ENCODE data around the gene HMGN5.

HMGN5 gene

DNA sequence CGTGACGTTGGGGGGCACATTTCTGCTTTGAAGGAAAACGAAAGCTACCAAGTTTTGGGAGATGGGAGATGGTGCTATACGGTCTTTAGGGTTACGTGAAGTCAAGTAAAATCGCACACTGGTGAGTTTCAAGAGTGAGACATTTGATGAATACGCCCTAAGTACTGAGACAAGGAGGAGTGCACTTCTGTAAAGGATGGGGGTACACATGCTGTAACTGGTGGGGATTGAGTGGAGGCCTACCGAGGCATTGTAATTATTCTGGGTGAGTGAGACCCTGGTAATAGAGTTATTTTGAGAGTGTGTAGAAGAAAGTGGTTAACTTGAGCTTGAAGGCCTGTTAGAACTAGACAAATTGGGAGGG lies 725 bp upstream of the HMGN5 start:
- Histone ChIP-seq H4K20me1 (ENCODE audit: insufficient read depth, low read length) (no peaks in the 10 kb centered on the region; the same call in 1 of the 2 replicates), H3K27ac (ENCODE audit: low read length) (peak overlapping the region; percentile 97), H3K4me1 (ENCODE audit: insufficient read depth, low read length) (peaks cover 31% of the 10 kb centered on the region), H3K27me3 (ENCODE audit: insufficient read depth, low read length, poor library complexity) (no peaks in the 10 kb centered on the region), H3K36me3 (ENCODE audit: insufficient read depth, low read length) (no peaks in the 10 kb centered on the region; the same call in 1 of the 2 replicates), H2AFZ (ENCODE audit: low read depth, low read length) (peak overlapping the region; percentile 64), H3K9me3 (ENCODE audit: insufficient read depth, low read length, severe bottlenecking) (no peaks in the 10 kb centered on the region), H3K9ac (ENCODE audit: low read depth, low read length) (peak overlapping the region; percentile 72), H3K79me2 (ENCODE audit: insufficient read depth, low read length) (peaks cover 61% of the 10 kb centered on the region), H3K4me3 (ENCODE audit: low read depth in 1 of 2, low read length in 2 of 2) (peak overlapping the region; percentile 52 to 78), H3K4me2 (ENCODE audit: insufficient read depth, low read length) (peak overlapping the region; percentile 83)
- no peak for TF ChIP-seq EZH2 (IDR thresholded peaks at IDR 0.05; ENCODE audit: borderline replicate concordance, low read depth, low read length, severe bottlenecking)
- TF ChIP-seq, protein P1, sequence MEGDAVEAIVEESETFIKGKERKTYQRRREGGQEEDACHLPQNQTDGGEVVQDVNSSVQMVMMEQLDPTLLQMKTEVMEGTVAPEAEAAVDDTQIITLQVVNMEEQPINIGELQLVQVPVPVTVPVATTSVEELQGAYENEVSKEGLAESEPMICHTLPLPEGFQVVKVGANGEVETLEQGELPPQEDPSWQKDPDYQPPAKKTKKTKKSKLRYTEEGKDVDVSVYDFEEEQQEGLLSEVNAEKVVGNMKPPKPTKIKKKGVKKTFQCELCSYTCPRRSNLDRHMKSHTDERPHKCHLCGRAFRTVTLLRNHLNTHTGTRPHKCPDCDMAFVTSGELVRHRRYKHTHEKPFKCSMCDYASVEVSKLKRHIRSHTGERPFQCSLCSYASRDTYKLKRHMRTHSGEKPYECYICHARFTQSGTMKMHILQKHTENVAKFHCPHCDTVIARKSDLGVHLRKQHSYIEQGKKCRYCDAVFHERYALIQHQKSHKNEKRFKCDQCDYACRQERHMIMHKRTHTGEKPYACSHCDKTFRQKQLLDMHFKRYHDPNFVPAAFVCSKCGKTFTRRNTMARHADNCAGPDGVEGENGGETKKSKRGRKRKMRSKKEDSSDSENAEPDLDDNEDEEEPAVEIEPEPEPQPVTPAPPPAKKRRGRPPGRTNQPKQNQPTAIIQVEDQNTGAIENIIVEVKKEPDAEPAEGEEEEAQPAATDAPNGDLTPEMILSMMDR (IDR thresholded peaks at IDR 0.05; ENCODE audit: borderline replicate concordance, extremely low read depth, low read length, poor library complexity, severe bottlenecking): no peak
- DNase-seq (peak; percentile 7), ATAC-seq (ENCODE audit: insufficient read depth, low read depth) (peak; percentile 34)

DNA sequence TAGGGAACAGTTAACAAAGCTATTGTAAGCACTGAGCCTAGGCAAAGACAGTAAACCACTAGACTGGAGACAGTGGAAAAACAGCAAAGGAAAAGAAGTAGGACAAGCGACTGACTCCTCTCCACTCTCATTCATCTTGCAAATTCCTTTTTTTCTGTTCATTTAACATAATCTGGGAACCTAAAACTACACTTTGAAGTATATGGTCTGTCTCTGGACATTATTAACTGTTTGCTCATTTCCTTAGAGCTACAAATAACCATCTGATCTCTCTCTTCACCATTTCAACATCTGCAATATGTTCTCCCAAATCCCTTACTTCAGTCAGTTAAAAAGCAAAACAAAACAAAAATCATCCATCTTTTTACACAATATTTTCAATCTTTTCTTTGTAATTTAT lies 642 bp downstream of the HMGN5 start:
- Histone ChIP-seq H2AFZ (ENCODE audit: low read depth, low read length) (peak overlapping the region; percentile 86), H3K9ac (ENCODE audit: low read depth, low read length) (peak overlapping the region; percentile 72), H3K79me2 (ENCODE audit: insufficient read depth, low read length) (peaks cover 48% of the 10 kb centered on the region), H3K36me3 (ENCODE audit: insufficient read depth, low read length) (no peaks in the 10 kb centered on the region; the same call in 1 of the 2 replicates), H3K4me3 (ENCODE audit: low read depth in 1 of 2, low read length in 2 of 2) (peak overlapping the region; percentile 52 to 78; a peak in 3 of 4 replicates), H3K4me1 (ENCODE audit: insufficient read depth, low read length) (peaks cover 28% of the 10 kb centered on the region), H4K20me1 (ENCODE audit: insufficient read depth, low read length) (no peaks in the 10 kb centered on the region), H3K27ac (ENCODE audit: low read length) (peak overlapping the region; percentile 97), H3K9me3 (ENCODE audit: insufficient read depth, low read length, severe bottlenecking) (no peaks in the 10 kb centered on the region), H3K27me3 (ENCODE audit: insufficient read depth, low read length, poor library complexity) (no peaks in the 10 kb centered on the region), H3K4me2 (ENCODE audit: insufficient read depth, low read length) (peak overlapping the region; percentile 83)
- ATAC-seq (ENCODE audit: insufficient read depth, low read depth) (no peak), DNase-seq (no peak)
- no peak for TF ChIP-seq EZH2 (IDR thresholded peaks at IDR 0.05; ENCODE audit: borderline replicate concordance, low read depth, low read length, severe bottlenecking)
- TF ChIP-seq, protein P1 (IDR thresholded peaks at IDR 0.05; ENCODE audit: borderline replicate concordance, extremely low read depth, low read length, poor library complexity, severe bottlenecking): no peak

DNA sequence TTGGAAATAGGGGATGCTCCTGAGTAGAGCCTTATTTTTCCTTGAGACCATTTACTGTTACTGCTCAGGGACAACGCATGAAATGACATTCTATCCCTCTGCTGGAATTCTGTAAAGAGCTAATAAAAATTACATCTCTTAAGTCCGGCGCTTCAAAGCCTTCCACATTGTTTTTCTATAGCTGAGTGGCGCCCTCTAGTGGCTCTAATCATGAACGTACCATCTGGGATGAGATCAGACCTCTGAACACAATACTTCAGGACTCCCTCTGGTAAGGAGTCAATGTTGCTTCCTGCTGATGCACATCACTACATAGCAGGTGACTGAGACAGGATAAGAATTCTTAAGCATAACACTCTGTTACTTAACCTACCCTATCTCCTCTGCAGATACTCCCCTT lies 6.0 kb downstream of the HMGN5 start:
- no peak overlapping the region for H3K4me3 ChIP-seq (ENCODE audit: low read depth in 1 of 2, low read length in 2 of 2)
- H3K27ac ChIP-seq (ENCODE audit: low read length): no peak overlapping the region
- TF ChIP-seq, protein P1 (IDR thresholded peaks at IDR 0.05; ENCODE audit: borderline replicate concordance, extremely low read depth, low read length, poor library complexity, severe bottlenecking): peak; percentile 71
- no peak for TF ChIP-seq EZH2 (IDR thresholded peaks at IDR 0.05; ENCODE audit: borderline replicate concordance, low read depth, low read length, severe bottlenecking)
- H3K4me1 ChIP-seq (ENCODE audit: insufficient read depth, low read length): peaks cover 1% of the 10 kb centered on the region; the same call in 1 of the 2 replicates
- ATAC-seq (ENCODE audit: insufficient read depth, low read depth): peak; percentile 82
- no peak overlapping the region for H3K9ac ChIP-seq (ENCODE audit: low read depth, low read length)
- no peaks in the 10 kb centered on the region for H3K27me3 ChIP-seq (ENCODE audit: insufficient read depth, low read length, poor library complexity)
- H3K36me3 ChIP-seq (ENCODE audit: insufficient read depth, low read length): no peaks in the 10 kb centered on the region
- no peak overlapping the region for H2AFZ ChIP-seq (ENCODE audit: low read depth, low read length)
- no peaks in the 10 kb centered on the region for H3K9me3 ChIP-seq (ENCODE audit: insufficient read depth, low read length, severe bottlenecking)
- H3K4me2 ChIP-seq (ENCODE audit: insufficient read depth, low read length): no peak overlapping the region
- DNase-seq: peak; percentile 50
- no peaks in the 10 kb centered on the region for H4K20me1 ChIP-seq (ENCODE audit: insufficient read depth, low read length)
- H3K79me2 ChIP-seq (ENCODE audit: insufficient read depth, low read length): 0 out of 2 replicates have a peak, but pooled peaks cover under 1% of the 10 kb centered on the region
